GM19239 (cell line): ENCODE data around the gene OR10G2.
"Not testable (repeated sequence)": the region's sequence is repeated elsewhere in the genome, so short reads cannot be mapped to it uniquely, and the experiment has no call there.

Source experiments
- DNase-seq: peaks from one replicate; pipeline ENCODE4 v3.0.0; 2011; ENCODE audit warnings: low spot score; ENCODE audit not compliant: insufficient read length
- FAIRE-seq: peaks from 2 replicates; lab custom pipeline; 2011; peaks lifted over from hg19 to GRCh38; lab: Jason Lieb, UNC

OR10G2 gene

DNA sequence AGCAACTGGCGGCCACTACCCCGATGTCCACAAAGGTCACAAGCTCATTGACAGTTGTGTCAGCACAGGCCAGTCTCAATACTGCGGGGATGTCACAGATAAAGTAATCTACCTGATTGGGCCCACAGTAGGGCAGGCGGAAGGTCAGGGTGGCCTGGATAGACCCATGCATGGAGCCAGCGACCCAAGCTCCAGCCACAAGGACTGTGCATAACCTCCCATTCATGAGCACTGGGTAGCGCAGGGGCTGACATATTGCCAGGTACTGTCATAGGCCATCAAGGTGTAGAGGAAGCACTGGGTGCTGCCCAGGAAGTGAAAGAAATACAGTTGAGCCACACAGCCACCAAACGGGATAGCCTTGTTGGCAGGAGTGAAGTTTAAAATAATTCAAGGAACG lies 32.6 kb downstream of the OR10G2 start:
- FAIRE-seq, DNase-seq: not testable (repeated sequence)

DNA sequence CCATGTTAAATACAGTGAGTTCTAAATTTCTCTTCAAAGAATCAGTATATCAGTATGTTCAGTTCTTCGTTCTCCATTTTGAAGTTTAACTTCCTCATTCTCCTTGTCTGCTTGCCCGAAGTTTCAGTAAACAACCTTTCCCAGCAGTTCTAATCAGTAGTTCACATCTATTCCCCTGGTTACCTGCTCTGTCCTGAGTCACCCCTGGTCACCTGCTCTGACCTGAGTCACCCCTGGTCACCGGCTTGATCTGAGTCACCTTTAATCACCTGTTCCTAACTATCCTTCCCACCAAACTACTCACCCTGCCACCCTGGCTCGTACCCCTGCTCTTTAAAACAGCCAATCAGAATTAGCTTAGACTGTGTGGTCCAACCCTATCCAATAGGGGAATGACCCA lies 45.4 kb downstream of the OR10G2 start:
- DNase-seq = no peak

More for the DNA sequence above, 45.4 kb downstream of the OR10G2 start:
- FAIRE-seq = no peak
